GM10266 (cell line): ENCODE measurements around the gene STXBP1.
A peak's percentile ranks its signal among the peaks of the same experiment; 100 is the strongest.

Experiments used
- DNase-seq: peaks from one replicate; pipeline ENCODE4 v3.0.0; 2012; ENCODE audit errors: extremely low spot score
- CTCF ChIP-seq: IDR thresholded peaks from 2 replicates; pipeline ENCODE4 v1.5.1; 2012; ENCODE audit warnings: mild to moderate bottlenecking, low read depth; ENCODE audit not compliant: control insufficient read depth, insufficient read depth; ENCODE audit errors: missing control alignments

Gene STXBP1

DNA sequence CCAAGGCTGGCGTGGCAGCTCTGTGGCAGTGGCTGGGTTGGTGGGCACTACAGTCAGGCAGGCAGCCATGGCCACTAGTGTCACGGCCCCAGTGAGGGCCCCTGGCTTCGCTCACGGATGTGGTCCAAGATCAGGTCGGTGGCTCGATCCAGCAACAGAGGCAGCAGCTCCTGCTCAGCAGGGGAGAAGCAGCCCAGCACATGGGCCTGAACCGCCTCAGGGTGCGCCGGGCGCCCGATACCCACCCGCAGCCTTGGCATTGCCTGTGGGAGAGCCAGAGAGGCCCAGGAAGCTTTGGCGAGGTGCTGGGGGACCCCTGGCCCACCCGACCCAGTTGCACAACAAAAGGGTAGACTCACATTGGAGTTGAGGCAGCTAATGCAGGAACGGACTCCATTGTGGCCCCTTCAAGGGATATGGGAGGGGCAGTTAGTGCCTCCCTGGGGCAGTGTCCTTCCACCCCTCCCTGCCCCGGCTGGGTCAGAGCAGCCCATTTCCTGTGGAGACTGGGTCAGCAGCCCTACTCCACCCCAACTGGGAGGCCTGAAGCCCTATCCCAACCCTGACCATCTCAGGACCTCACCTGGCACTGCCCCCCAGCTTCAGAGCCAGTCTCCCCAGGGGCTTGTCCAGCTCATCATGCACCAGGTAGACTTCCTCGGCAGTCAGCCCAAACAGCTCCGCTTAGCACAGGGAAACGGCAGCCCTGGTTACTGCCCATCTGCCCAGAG, 102.1 kb downstream of the STXBP1 start:
- no peak for TF ChIP-seq CTCF
- DNase-seq, result no peak

- TF ChIP-seq CTCF, result no peak
- DNase-seq, result no peak
These were observed 102.9 kb downstream of the STXBP1 start for GRCh38 chr9:127714951-127715469.

DNA sequence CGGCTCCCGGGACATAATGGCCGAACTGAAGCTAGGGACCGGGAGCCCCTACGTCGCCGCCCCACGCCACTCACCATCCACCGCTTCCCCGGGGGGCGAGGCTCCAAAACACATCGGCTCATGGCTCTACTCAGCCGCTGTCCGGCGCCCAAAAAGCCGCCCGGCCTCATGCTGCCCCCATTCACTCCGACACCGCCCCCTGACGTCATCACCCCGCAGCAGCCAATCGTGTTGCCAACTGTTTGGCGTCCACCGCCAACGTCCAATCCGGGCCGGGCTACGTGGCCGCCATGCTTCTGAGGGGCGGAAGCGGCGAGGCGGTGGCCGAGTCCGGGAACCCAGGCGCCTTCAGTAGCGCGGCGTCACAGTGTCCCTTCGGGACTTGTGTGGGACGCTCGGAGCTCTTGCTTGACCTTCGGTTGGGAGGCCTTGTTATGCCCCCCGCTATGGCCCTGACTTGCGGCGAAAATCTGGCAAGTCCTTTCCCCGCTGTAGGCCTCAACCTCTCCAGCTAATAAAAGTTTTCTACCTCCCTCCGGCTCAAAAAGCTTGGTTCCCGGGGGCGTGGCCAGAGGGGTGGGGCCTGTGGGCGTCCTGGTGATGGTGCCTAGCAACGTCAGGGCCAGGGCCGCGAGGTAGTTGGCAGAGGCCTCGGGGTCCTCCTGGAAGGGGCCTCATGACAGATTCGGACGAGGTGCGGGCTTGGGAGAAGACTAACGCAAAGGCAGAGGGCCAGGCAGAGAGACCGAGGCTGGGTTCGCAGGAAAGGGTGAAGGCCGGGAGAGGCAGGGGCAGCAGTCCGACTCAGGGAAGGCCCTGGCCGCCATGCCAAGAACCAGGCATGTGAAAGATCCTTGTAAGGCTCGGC, 103.6 kb downstream of the STXBP1 start, which contains the start of the genes PTRH1 and TTC16:
TSS of gene PTRH1 (minus strand) at position 194 of the 868 bp plus-strand sequence. CDS start at position 170, 24 bp downstream.
TSS of gene TTC16 (plus strand) at position 610 of the 868 bp plus-strand sequence. CDS start at position 677, 67 bp downstream.
- no peak for TF ChIP-seq CTCF
- peak; percentile 99 for DNase-seq

- TF ChIP-seq CTCF, result no peak
- DNase-seq, result no peak
These were observed 104.3 kb downstream of the STXBP1 start for GRCh38 chr9:127716412-127716811.

- no peak for DNase-seq
- TF ChIP-seq CTCF, result no peak
These were observed 105.7 kb downstream of the STXBP1 start for GRCh38 chr9:127717766-127718165.

DNA sequence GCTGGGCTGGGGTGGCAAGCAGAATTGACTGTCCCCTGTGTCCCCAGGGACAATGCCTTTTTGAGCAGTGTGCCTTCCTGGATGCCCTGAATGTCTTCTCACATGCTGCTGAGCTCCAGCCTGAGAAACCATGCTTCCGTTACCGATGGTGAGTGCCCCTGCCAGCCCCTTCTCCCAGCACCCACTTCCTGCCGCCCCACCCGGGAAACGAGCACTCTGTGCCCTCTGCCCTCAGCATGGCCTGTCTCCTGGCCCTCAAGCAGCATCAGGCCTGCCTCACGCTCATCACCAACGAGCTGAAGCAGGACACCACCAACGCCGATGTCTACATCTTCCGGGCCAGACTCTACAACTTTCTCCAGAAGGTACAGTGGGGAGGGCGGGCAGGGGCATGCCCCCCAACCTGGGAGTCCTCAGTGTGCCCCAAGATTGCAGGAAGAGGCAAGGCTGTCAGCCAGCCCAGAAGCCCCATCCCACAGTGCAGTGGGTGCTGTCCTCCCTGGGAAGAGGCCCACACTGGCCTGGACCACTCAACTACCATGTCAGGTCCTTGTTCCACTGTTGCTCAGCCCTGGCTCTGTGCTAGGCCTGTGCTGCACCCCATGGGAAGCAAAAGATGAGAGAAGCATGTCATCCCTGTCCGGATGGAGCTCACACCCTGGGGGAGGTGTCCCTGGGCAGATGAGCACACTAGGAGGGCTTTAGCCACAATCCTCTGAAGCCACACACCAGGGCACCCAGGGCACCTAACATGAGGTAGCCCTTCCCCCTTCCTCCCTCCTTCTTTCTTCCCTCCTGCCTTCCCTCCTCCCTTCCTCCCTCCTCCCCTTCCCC, 108.2 kb downstream of the STXBP1 start:
- no peak for TF ChIP-seq CTCF
- DNase-seq, result no peak
